ENCODE measurements around the gene EFNA1. TPM values are rescaled to one million over a fixed set of nuclear protein-coding genes. Genes with fewer than 3 reads are reported as not detected.

EFNA1 gene
- total and polyA plus RNA-seq, 2 donors (not counting 3 experiments of a cell fraction or from before 2014, with no cell fraction given), result 107 to 289 TPM

DNA sequence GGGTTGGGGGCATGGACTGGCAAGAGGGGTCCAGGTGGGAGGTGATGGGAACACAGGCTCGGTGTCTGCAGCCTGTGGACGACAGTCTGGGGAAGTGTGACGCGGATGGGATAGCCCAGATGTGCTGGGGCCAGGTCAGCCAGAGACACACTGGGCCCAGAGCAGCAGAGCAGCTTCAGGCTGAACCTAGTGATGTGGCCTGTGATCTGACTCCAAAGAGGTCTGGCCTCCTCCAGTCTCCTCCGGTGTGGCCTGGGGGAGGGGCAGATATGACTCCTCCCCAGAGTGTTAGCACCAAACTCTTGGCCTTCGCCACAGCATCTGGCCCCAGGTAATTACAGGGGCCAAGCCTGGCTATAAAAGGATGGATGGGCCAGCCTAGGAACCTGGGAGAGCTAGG is 35.5 kb upstream of the EFNA1 start:
- FAIRE-seq, result no peak
- Histone ChIP-seq H2AFZ (ENCODE audit: low read depth, low read length) (no peak overlapping the region), H3K27ac (ENCODE audit: insufficient read depth, low read depth, low read length) (no peak overlapping the region), H3K27me3 (ENCODE audit: control insufficient read depth in 2 of 2, insufficient read depth in 2 of 2, low read length in 2 of 2) (peaks cover 6 to 19% of the 10 kb centered on the region in 2 experiments), H3K36me3 (ENCODE audit: control insufficient read depth in 2 of 2, extremely low read depth in 1 of 2, insufficient read depth in 2 of 2, low read length in 2 of 2) (no peaks in the 10 kb centered on the region), H3K4me2 (ENCODE audit: insufficient read depth, low read length) (no peak overlapping the region), H3K4me3 (replicated peaks in 1 of 3; ENCODE audit: insufficient read depth in 1 of 3, low read depth in 1 of 3, low read length in 3 of 3) (no peak overlapping the region), H3K4me1 (ENCODE audit: control insufficient read depth, extremely low read depth, insufficient read depth, low read length) (no peaks in the 10 kb centered on the region), H3K79me2 (ENCODE audit: control insufficient read depth, insufficient read depth, low read length) (no peaks in the 10 kb centered on the region), H3K9me3 (replicated peaks; ENCODE audit: control insufficient read depth, insufficient read depth, low read length) (no peaks in the 10 kb centered on the region), H4K20me1 (replicated peaks; ENCODE audit: control insufficient read depth, extremely low read depth, insufficient read depth, low read length) (no peaks in the 10 kb centered on the region), H3K9ac (replicated peaks; ENCODE audit: extremely low read depth, insufficient read depth, low read length) (no peak overlapping the region), H3K9me1 (replicated peaks; ENCODE audit: control insufficient read depth, extremely low read depth, insufficient read depth, low read length) (no peaks in the 10 kb centered on the region)
- intact Hi-C loops (cut with micrococcal nuclease) (no loop called here), dilution Hi-C loops (cut with MboI; ENCODE audit: extremely low pct_ligation_motif_present, low sequenced_read_pairs) (no loop called here)
- TF ChIP-seq POLR2A (IDR thresholded peaks at IDR 0.05; ENCODE audit: low read depth, low read length) (no peak), JUN (IDR thresholded peaks at IDR 0.05; ENCODE audit: borderline replicate concordance, insufficient read depth, insufficient read length, low read depth) (no peak), POLR2AphosphoS5 (IDR thresholded peaks at IDR 0.05; ENCODE audit: insufficient read depth, low read depth, low read length) (no peak), MYC (IDR thresholded peaks at IDR 0.05; ENCODE audit: low read depth, low read length) (no peak), EZH2 (IDR thresholded peaks at IDR 0.05; ENCODE audit: borderline replicate concordance, low read depth, low read length, severe bottlenecking) (no peak), GATA2 (IDR thresholded peaks at IDR 0.05; ENCODE audit: insufficient read depth, insufficient read length, low read depth, low read length) (no peak), FOS (IDR thresholded peaks at IDR 0.05; ENCODE audit: borderline replicate concordance, insufficient read depth, low read length) (no peak)
- TF ChIP-seq, protein P1, sequence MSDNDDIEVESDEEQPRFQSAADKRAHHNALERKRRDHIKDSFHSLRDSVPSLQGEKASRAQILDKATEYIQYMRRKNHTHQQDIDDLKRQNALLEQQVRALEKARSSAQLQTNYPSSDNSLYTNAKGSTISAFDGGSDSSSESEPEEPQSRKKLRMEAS (IDR thresholded peaks at IDR 0.05; ENCODE audit: insufficient read depth, insufficient read length), result no peak
- TF ChIP-seq, protein P2, sequence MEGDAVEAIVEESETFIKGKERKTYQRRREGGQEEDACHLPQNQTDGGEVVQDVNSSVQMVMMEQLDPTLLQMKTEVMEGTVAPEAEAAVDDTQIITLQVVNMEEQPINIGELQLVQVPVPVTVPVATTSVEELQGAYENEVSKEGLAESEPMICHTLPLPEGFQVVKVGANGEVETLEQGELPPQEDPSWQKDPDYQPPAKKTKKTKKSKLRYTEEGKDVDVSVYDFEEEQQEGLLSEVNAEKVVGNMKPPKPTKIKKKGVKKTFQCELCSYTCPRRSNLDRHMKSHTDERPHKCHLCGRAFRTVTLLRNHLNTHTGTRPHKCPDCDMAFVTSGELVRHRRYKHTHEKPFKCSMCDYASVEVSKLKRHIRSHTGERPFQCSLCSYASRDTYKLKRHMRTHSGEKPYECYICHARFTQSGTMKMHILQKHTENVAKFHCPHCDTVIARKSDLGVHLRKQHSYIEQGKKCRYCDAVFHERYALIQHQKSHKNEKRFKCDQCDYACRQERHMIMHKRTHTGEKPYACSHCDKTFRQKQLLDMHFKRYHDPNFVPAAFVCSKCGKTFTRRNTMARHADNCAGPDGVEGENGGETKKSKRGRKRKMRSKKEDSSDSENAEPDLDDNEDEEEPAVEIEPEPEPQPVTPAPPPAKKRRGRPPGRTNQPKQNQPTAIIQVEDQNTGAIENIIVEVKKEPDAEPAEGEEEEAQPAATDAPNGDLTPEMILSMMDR (IDR thresholded peaks at IDR 0.05; ENCODE audit: extremely low read depth in 1 of 2, insufficient read depth in 1 of 2, low read depth in 1 of 2, low read length in 2 of 2), result no peak
- ChIA-PET CTCF (interaction anchor here (0.5 to 13.7 kb wide), 35 partner anchors 8 to 533 kb away, joined by 3 to 673 read pairs (median 7); partner anchors contain the start of genes ADAM15, DPM3, EFNA1 and KRTCAP2), POLR2A (interaction anchor here (0.8 to 1.3 kb wide), 2 partner anchors 75 to 81 kb away, joined by 3 to 5 read pairs; partner anchors contain the start of gene KRTCAP2)
- no peak for DNase-seq (ENCODE audit: low read depth, low spot score)
- no TSS peak for BruUV-seq (replicated peaks)
